Cardiac fibroblast (primary cell): ENCODE data around the gene MRPS25.
A peak's percentile ranks its signal among the peaks of the same experiment; 100 is the strongest.

Experiments used
- DNase-seq, 2 donors: peaks; one replicate each; pipeline versions ENCODE4 v3.0.0 to v3.0.0-alpha.2; 2010; ENCODE audit warnings: low read depth in 2 of 2
- H3K4me3 ChIP-seq, 2 donors: replicated peaks in 1 of 2; 1 replicate in 1 of 2; 2 replicates in 1 of 2; pipeline ENCODE4 v1.5.1; 2011; ENCODE audit warnings: low read depth in 2 of 2, low read length in 2 of 2, mild to moderate bottlenecking in 2 of 2, moderate library complexity in 1 of 2
- TF ChIP-seq, protein P1 (sequence below): IDR thresholded peaks from one replicate; pipeline ENCODE4 v1.5.1; 2011; ENCODE audit warnings: low read depth, mild to moderate bottlenecking, low read length, inconsistent platforms

The MRPS25 gene

DNA sequence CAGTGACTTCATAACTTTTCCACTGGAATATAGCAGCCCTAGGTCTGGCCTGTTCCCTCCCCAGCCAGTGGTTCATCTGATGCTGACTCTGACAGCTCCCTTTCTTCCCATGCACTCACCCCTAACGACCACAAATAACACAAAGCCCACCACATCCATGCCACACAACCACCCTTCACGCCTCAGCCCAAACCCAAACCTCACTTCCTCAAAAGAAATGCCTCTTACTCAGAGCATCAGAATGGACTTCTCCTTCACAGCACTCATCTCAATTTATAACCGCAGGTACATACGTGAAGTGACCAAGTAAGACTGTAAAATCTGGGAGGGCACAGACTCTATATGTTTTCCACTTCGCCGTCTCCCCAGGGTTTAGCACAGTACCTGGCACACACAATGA is 32.8 kb upstream of the MRPS25 start:
- TF ChIP-seq, protein P1, sequence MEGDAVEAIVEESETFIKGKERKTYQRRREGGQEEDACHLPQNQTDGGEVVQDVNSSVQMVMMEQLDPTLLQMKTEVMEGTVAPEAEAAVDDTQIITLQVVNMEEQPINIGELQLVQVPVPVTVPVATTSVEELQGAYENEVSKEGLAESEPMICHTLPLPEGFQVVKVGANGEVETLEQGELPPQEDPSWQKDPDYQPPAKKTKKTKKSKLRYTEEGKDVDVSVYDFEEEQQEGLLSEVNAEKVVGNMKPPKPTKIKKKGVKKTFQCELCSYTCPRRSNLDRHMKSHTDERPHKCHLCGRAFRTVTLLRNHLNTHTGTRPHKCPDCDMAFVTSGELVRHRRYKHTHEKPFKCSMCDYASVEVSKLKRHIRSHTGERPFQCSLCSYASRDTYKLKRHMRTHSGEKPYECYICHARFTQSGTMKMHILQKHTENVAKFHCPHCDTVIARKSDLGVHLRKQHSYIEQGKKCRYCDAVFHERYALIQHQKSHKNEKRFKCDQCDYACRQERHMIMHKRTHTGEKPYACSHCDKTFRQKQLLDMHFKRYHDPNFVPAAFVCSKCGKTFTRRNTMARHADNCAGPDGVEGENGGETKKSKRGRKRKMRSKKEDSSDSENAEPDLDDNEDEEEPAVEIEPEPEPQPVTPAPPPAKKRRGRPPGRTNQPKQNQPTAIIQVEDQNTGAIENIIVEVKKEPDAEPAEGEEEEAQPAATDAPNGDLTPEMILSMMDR, result no peak
- H3K4me3 ChIP-seq, result peak overlapping the region; percentile 92 to 98
- peak in 1 of 2 donors; percentile 14 for DNase-seq

DNA sequence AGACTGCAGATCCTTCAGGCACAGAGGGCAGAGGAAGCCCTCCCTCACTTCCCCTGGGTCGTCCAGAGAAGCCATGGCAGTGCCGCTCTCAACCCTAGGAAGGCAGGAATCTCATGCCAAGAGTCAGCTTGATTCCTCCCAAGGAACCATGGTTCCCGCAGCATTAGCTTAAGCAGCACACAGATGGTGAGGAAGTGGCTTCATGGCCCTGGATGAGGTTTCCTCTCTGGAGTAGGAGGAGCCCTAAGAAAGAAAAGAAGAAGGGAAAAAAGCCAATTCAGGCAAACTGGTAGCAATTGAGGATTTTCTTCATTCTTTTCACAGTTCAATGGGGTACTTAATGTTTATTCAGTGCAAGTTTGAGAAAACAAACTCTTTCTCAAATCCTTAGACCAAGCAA is 30.9 kb upstream of the MRPS25 start:
- TF ChIP-seq, protein P1, result no peak
- DNase-seq, result no peak

DNA sequence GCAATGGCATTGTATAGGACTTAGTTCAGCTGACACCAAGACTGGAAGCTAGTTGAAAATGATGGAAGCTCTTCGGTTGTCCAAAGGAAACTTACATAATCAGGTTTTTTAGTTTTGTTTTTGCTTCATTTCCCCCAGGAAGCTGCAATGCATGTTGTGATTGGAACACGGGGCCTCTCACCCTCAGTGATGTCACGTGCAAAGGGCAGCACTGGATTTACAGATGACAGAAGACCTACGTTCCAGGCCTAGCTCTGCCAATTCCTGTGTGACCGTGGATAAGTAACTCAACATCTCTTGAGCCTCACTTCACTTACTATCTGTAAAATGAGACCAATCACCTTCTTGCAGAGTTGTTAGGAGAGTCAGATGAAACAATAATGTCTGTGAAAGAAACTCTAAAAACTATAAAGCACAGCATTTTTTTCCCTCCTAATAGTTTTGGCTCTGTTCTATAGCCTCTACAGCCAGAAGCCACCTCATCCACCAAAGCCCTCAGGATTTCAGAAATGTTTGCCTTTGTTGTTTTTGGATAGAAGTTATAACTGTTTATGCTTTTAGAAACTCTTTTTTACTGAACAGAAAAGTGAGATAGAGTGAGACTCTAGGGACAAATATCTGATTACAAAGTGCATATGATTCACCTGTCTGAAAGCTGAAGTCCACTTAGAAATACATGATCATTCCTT is 29.2 kb upstream of the MRPS25 start:
- H3K4me3 ChIP-seq, result no peak overlapping the region
- DNase-seq, result peak in 1 of 2 donors; percentile 49
- TF ChIP-seq, protein P1, result no peak

More for the DNA sequence above, 30.9 kb upstream of the MRPS25 start:
- no peak overlapping the region for H3K4me3 ChIP-seq

DNA sequence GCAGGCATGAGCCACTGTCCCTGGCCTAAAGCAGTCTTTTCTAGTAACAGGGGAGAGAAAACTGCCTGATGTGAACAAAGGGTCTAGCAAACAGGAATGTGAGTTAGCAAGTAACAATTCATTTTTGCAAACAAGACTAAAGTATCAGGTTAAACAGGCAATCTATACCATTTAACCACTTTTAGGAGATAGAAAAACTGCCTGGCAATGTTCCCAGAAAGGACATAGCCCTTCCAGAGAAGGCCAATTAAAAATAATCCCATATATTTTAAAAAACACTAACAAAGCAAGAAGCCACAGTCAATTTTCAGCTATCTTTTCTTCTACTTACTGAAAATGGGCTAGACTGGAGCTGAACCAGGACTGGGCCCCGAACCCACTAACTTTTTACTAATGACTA is 27.6 kb upstream of the MRPS25 start:
- peak in 1 of 2 donors; percentile 25 for DNase-seq

DNA sequence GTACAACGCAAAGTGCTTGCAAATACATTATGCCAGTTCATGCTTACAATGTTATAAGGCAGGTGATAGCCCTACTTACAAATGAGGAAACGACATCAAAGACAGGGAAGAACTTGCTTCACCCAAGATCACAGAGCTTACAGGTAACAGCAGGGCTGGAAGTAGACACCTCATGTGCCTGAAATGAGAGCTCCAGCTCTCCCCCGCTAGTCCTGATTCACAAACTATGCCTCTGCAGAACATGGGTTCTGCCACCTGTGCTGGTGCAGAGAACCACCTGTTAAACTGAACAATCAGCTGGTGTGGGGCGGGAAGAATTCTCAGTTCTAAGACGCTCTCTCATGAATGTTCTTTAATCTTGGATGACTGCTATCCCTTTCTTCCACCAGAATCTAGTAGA is 26.5 kb upstream of the MRPS25 start:
- TF ChIP-seq, protein P1, result no peak
- DNase-seq, result no peak
- no peak overlapping the region for H3K4me3 ChIP-seq

More for the DNA sequence above, 27.6 kb upstream of the MRPS25 start:
- H3K4me3 ChIP-seq, result no peak overlapping the region
- TF ChIP-seq, protein P1, result no peak

DNA sequence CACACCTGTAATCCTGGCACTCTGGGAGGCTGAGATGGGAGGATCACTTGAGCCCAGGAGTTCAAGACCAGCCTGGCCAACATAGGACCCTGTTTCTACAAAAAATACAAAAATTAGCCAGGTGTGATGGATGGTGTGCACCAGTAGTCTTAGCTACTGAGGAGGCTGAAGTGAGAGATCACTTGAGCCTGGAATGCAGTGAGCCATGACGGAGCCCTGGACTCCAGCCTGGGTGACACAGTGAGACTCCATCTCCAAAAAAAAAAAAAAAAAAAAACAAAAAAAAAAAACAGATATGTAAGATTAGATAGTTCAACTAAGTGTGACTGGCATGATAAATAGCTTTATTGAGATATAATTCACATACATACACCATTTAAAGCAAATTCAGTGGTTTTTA is 24.1 kb upstream of the MRPS25 start:
- no peak overlapping the region for H3K4me3 ChIP-seq
- no peak for DNase-seq
- TF ChIP-seq, protein P1, result no peak

DNA sequence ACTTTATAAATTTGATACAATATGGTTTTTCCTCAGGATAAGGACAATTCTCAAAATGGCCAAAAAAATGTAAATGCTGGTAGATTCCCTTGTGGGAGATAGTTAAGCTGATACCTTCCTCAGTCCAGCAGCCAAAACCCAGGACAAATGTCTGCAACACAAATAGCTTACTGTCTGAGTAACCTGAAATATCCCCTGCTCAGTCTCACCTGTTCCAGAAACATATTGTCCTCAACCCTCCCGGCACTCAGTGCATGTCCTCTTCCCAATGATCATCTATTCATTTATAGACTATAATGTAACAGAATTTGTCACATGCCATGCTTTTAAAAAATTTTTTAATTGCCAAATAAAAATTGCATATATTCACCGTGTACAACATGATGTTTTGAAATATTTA is 21.6 kb upstream of the MRPS25 start:
- TF ChIP-seq, protein P1, result no peak
- no peak overlapping the region for H3K4me3 ChIP-seq
- DNase-seq, result no peak
